Fibroblast of skin of scalp (primary cell): ENCODE results near the gene ZNF536.
"Not testable (repeated sequence)": the region's sequence is repeated elsewhere in the genome, so short reads cannot be mapped to it uniquely, and the experiment has no call there.

Source experiments
- DNase-seq: peaks from one replicate; pipeline ENCODE4 v3.0.0-alpha.2; 2013

Gene ZNF536

GRCh38 chr19:30490760-30491159 lies 118.6 kb downstream of the ZNF536 start:
- no peak for DNase-seq

- DNase-seq, result peak; percentile 49
Measured at GRCh38 chr19:30492586-30493270, 120.5 kb downstream of the ZNF536 start.

GRCh38 chr19:30497034-30497433 lies 124.8 kb downstream of the ZNF536 start:
- DNase-seq, result no peak

GRCh38 chr19:30498085-30498484 lies 125.9 kb downstream of the ZNF536 start:
- not testable (repeated sequence) for DNase-seq

GRCh38 chr19:30498707-30499106 lies 126.5 kb downstream of the ZNF536 start:
- no peak for DNase-seq

GRCh38 chr19:30504272-30504671 lies 132.1 kb downstream of the ZNF536 start:
- DNase-seq, result no peak

GRCh38 chr19:30512176-30513081 lies 140.2 kb downstream of the ZNF536 start:
- peak; percentile 78 for DNase-seq

- no peak for DNase-seq
Measured at GRCh38 chr19:30513082-30513411, 140.9 kb downstream of the ZNF536 start.

GRCh38 chr19:30516111-30516510 lies 143.9 kb downstream of the ZNF536 start:
- DNase-seq, result no peak

GRCh38 chr19:30516531-30516930 lies 144.3 kb downstream of the ZNF536 start:
- peak; percentile 68 for DNase-seq

- no peak for DNase-seq
Measured at GRCh38 chr19:30518965-30519606, 146.9 kb downstream of the ZNF536 start.

- DNase-seq, result no peak
Measured at GRCh38 chr19:30519607-30520205, 147.5 kb downstream of the ZNF536 start.

- DNase-seq, result no peak
Measured at GRCh38 chr19:30520735-30521479, 148.7 kb downstream of the ZNF536 start.

GRCh38 chr19:30521937-30522336 lies 149.8 kb downstream of the ZNF536 start:
- DNase-seq, result no peak

GRCh38 chr19:30522341-30522740 lies 150.2 kb downstream of the ZNF536 start:
- DNase-seq, result no peak

GRCh38 chr19:30523791-30524190 lies 151.6 kb downstream of the ZNF536 start:
- DNase-seq, result no peak

GRCh38 chr19:30525383-30525782 lies 153.2 kb downstream of the ZNF536 start:
- DNase-seq, result no peak

- no peak for DNase-seq
Measured at GRCh38 chr19:30528919-30529318, 156.7 kb downstream of the ZNF536 start.

- DNase-seq, result no peak
Measured at GRCh38 chr19:30529876-30530275, 157.7 kb downstream of the ZNF536 start.

- DNase-seq, result no peak
Measured at GRCh38 chr19:30530751-30531150, 158.6 kb downstream of the ZNF536 start.

GRCh38 chr19:30535011-30535410 lies 162.8 kb downstream of the ZNF536 start:
- no peak for DNase-seq

GRCh38 chr19:30536975-30537374 lies 164.8 kb downstream of the ZNF536 start:
- DNase-seq, result no peak
